IgD-negative memory B cell (primary cell): ENCODE measurements around the gene CRHR1. TPM values are rescaled to one million over a fixed set of nuclear protein-coding genes. Genes with fewer than 3 reads are reported as not detected.

ENCODE experiments used
- H3K27ac Mint-ChIP-seq, 3 donors: one replicate each; pipeline ENCODE4 v1.8.0; 2020 to 2022; ENCODE audit warnings: mild to moderate bottlenecking in 3 of 3, mixed read lengths in 3 of 3, moderate library complexity in 1 of 3
- H3K27me3 Mint-ChIP-seq: one replicate; pipeline ENCODE4 v1.8.0; 2021; ENCODE audit warnings: mixed read lengths
- H3K36me3 Mint-ChIP-seq: one replicate; pipeline ENCODE4 v1.8.0; 2020; ENCODE audit warnings: mild to moderate bottlenecking, mixed read lengths
- H3K4me1 Mint-ChIP-seq, 3 donors: one replicate each; pipeline ENCODE4 v1.8.0; 2020 to 2022; ENCODE audit warnings: mixed read lengths in 3 of 3, mild to moderate bottlenecking in 1 of 3
- H3K4me3 Mint-ChIP-seq, 4 donors: one replicate each; pipeline ENCODE4 v1.8.0; 2020 to 2022; ENCODE audit warnings: mild to moderate bottlenecking in 4 of 4, mixed read lengths in 4 of 4, moderate library complexity in 3 of 4
- H3K9me3 Mint-ChIP-seq, 3 donors: one replicate each; pipeline ENCODE4 v1.8.0; 2020 to 2021; ENCODE audit warnings: mixed read lengths in 3 of 3, mild to moderate bottlenecking in 1 of 3
- polyA plus RNA-seq: library from polyadenylated mRNA; unstranded; fragments of 300-500 nt; fragmentation: Illumina TruSeq; gene quantifications from one replicate; pipeline ENCODE4 v1.2.3, GENCODE V29; 2021

CRHR1 gene
- polyA plus RNA-seq, 1 donor from 2014 or later, result not detected

- Mint-ChIP-seq H3K27me3 (peaks cover 6% of the 10 kb centered on the region), H3K9me3 (no peaks in the 10 kb centered on the region), H3K4me3 (no peak overlapping the region), H3K4me1 (peaks cover 0 to 1% (median 0%) of the 10 kb centered on the region in 3 donors), H3K36me3 (peaks cover 2% of the 10 kb centered on the region), H3K27ac (no peak overlapping the region)
Measured at GRCh38 chr17:45818041-45818440, 33.9 kb downstream of the CRHR1 start.

DNA sequence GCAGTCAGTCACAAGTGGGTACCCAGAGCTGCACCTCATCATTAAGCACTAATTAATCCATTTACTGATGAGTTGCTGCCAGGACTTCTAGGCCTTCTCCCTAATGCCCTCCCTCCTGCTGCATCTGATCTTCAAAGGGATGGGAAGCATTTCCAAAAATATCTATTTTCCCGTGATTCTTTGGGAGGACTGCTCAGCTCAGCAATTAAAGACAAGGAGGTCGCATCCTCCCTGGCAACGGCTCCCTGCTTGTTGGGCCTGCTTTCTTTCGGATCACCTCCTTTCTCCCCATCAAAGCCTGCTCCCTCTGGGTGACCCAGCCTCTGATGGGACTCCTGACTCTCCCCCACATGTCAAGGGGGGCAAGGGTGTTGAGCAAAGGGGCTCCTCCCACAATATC, 34.6 kb downstream of the CRHR1 start:
- Mint-ChIP-seq H3K27me3 (peaks cover 2% of the 10 kb centered on the region), H3K4me3 (no peak overlapping the region), H3K4me1 (no peaks in the 10 kb centered on the region), H3K27ac (no peak overlapping the region), H3K36me3 (peaks cover 2% of the 10 kb centered on the region), H3K9me3 (no peaks in the 10 kb centered on the region)

GRCh38 chr17:45819632-45820031, 35.5 kb downstream of the CRHR1 start:
- no peaks in the 10 kb centered on the region for H3K9me3 Mint-ChIP-seq
- no peaks in the 10 kb centered on the region for H3K4me1 Mint-ChIP-seq
- H3K27ac Mint-ChIP-seq, result no peak overlapping the region
- H3K27me3 Mint-ChIP-seq, result peaks cover 2% of the 10 kb centered on the region
- H3K4me3 Mint-ChIP-seq, result no peak overlapping the region
- H3K36me3 Mint-ChIP-seq, result peaks cover 2% of the 10 kb centered on the region

GRCh38 chr17:45820052-45820780, 36.1 kb downstream of the CRHR1 start:
- peaks cover 2% of the 10 kb centered on the region for H3K27me3 Mint-ChIP-seq
- peaks cover 2% of the 10 kb centered on the region for H3K36me3 Mint-ChIP-seq
- H3K4me3 Mint-ChIP-seq, result no peak overlapping the region
- no peak overlapping the region for H3K27ac Mint-ChIP-seq
- H3K4me1 Mint-ChIP-seq, result no peaks in the 10 kb centered on the region
- H3K9me3 Mint-ChIP-seq, result no peaks in the 10 kb centered on the region

DNA sequence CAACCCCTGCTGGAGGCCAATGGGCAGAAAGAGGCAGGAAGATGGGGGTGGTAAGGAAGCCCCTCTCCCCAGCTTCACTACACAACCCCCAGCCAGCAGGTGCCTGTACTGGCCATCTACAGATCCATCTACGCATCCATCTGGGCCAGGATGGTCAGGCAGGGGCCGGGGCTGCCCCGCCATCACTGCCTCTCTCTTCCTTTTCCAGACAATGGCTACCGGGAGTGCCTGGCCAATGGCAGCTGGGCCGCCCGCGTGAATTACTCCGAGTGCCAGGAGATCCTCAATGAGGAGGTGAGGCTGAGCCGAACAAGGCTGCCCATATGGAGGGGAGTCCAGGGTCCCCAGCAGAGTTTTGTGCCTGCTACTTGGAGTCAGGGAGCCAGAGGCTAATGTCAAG, 37.0 kb downstream of the CRHR1 start:
- peaks cover 2% of the 10 kb centered on the region for H3K36me3 Mint-ChIP-seq
- no peaks in the 10 kb centered on the region for H3K4me1 Mint-ChIP-seq
- H3K27ac Mint-ChIP-seq, result no peak overlapping the region
- no peaks in the 10 kb centered on the region for H3K9me3 Mint-ChIP-seq
- no peak overlapping the region for H3K4me3 Mint-ChIP-seq
- no peaks in the 10 kb centered on the region for H3K27me3 Mint-ChIP-seq

DNA sequence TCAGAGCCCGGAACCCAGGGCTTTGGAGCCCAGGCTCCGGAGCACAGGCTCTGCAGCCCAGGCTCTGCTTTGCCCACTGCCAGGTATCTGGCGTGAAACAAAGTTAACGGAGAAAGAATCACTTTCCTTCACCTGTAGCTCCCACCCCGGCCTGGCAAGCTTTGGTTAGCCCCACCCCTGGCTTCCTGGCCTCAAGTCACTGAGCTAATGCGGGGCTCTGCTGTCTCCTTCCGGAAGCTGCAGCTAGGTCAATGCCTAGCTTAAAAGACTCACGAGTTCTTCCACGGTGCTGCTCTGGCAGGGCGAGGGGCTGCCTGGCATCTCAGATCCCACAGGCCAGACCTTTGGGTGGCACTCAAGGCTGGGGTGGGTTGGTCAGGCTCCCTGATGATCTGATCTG, 39.5 kb downstream of the CRHR1 start:
- H3K36me3 Mint-ChIP-seq, result no peaks in the 10 kb centered on the region
- no peaks in the 10 kb centered on the region for H3K4me1 Mint-ChIP-seq
- H3K27ac Mint-ChIP-seq, result no peak overlapping the region
- peaks cover 3% of the 10 kb centered on the region for H3K27me3 Mint-ChIP-seq
- H3K9me3 Mint-ChIP-seq, result no peaks in the 10 kb centered on the region
- no peak overlapping the region for H3K4me3 Mint-ChIP-seq

DNA sequence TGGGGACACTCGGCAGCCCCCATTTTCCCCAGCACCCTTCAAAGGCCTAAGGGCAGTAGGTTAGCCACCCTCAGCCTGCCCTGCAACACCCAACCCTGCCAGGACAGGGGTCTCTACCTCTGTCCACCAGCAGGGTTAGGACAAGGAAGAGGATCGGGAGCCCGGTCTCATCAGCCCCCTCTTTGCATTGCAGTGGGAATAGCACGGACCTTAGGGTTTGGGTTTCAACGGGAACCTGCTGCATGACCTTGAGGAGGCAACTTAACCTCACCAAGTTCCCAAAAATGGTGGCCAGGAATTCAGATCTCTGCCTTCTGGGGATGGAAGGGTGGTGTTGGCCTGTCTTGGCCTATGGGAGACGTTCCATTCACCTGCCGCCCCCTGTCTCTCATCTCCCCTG, 40.4 kb downstream of the CRHR1 start:
- peaks cover 3% of the 10 kb centered on the region for H3K27me3 Mint-ChIP-seq
- H3K36me3 Mint-ChIP-seq, result no peaks in the 10 kb centered on the region
- H3K9me3 Mint-ChIP-seq, result no peaks in the 10 kb centered on the region
- no peak overlapping the region for H3K27ac Mint-ChIP-seq
- no peaks in the 10 kb centered on the region for H3K4me1 Mint-ChIP-seq
- no peak overlapping the region for H3K4me3 Mint-ChIP-seq

DNA sequence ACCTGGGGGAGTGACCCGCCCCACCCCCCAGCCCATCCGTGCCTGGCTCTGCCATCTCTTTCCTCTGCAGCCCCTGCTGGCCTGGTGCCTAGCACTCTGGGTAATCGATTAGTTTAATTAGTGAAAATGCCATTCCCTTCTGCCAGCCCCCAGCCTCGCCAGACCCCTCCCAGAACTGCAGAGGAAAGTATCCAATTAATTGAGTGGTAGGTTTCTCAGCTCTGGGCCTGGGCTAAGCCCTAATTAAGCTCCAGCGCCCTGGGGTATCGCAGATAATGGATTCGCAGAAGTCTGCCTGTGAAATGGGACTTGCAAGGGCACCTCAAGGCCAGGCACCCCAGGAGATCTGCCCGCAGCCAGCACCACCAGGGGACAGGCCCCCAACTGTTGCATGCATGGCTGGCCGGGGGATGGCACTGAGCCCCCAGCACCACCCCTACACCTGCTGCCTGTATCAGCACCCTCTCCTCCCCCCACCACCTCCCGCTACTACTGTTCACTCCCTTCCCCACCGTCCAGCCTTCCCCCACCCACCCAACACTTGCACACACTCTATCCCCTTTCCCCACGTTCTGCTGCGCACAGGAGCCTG, 40.9 kb downstream of the CRHR1 start:
- H3K4me3 Mint-ChIP-seq, result no peak overlapping the region
- peaks cover 3% of the 10 kb centered on the region for H3K27me3 Mint-ChIP-seq
- H3K36me3 Mint-ChIP-seq, result no peaks in the 10 kb centered on the region
- no peaks in the 10 kb centered on the region for H3K4me1 Mint-ChIP-seq
- no peaks in the 10 kb centered on the region for H3K9me3 Mint-ChIP-seq
- no peak overlapping the region for H3K27ac Mint-ChIP-seq

- H3K4me3 Mint-ChIP-seq, result no peak overlapping the region
- H3K9me3 Mint-ChIP-seq, result no peaks in the 10 kb centered on the region
- no peaks in the 10 kb centered on the region for H3K36me3 Mint-ChIP-seq
- no peak overlapping the region for H3K27ac Mint-ChIP-seq
- H3K4me1 Mint-ChIP-seq, result no peaks in the 10 kb centered on the region
- H3K27me3 Mint-ChIP-seq, result peaks cover 3% of the 10 kb centered on the region
Measured at GRCh38 chr17:45825792-45826191, 41.7 kb downstream of the CRHR1 start.

DNA sequence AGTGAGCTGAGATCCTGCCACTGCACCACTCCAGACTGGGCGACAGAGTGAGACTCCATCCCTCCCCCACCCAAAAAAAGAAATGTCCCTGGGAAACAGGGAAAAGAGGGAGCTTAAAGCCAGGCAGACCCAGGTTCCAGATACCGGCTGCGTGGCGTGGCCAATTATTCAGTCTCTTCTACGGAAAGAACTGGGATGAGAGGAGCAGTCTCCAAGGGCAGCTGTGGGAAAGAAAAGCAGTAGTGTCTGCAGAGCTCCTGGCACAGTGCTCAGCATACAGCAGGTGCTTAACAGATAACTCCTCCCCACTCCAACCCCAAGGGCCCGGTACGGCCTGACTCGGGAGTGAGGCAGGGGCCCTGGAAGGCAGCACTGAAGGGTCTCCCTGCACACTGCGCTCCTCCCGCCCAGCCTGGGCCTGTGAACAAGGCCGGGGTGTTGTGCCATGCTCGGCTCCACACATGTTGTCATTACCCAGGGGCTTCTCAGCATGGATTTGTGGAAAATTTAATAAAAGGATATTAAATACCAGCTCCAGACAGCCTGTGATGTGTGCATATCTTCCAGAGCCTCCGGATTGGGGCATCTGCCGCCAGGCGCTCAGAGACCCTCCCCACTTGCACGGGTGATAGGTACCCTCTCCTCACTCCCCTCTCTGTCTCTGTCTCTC, 42.9 kb downstream of the CRHR1 start:
- Mint-ChIP-seq H3K4me1 (no peaks in the 10 kb centered on the region), H3K27me3 (peaks cover 7% of the 10 kb centered on the region), H3K27ac (no peak overlapping the region)

DNA sequence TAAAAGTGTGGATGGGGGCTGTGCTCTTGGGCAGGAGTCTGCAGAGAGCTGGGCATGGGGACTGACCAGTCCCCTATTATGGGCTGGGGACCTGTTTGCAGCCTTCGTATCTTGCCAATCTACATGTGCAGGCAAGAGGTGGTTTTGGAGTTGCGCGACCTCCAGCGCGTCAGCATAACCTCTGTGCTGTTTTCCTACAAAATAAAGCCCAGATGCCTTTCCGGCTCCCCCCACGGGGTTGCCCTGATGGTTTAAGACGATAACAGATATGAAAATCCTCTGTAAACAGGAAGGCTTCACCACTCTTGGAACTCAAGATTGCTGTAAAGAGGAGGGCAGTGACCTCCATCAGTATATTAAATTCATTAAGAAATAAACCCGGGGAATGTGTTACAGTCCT, 44.1 kb downstream of the CRHR1 start:
- no peak overlapping the region for H3K4me3 Mint-ChIP-seq
- no peaks in the 10 kb centered on the region for H3K4me1 Mint-ChIP-seq
- peaks cover 10% of the 10 kb centered on the region for H3K27me3 Mint-ChIP-seq
- H3K9me3 Mint-ChIP-seq, result no peaks in the 10 kb centered on the region
- no peaks in the 10 kb centered on the region for H3K36me3 Mint-ChIP-seq
- H3K27ac Mint-ChIP-seq, result no peak overlapping the region

More for the DNA sequence above, 42.9 kb downstream of the CRHR1 start:
- no peaks in the 10 kb centered on the region for H3K9me3 Mint-ChIP-seq
- no peak overlapping the region for H3K4me3 Mint-ChIP-seq
- no peaks in the 10 kb centered on the region for H3K36me3 Mint-ChIP-seq

DNA sequence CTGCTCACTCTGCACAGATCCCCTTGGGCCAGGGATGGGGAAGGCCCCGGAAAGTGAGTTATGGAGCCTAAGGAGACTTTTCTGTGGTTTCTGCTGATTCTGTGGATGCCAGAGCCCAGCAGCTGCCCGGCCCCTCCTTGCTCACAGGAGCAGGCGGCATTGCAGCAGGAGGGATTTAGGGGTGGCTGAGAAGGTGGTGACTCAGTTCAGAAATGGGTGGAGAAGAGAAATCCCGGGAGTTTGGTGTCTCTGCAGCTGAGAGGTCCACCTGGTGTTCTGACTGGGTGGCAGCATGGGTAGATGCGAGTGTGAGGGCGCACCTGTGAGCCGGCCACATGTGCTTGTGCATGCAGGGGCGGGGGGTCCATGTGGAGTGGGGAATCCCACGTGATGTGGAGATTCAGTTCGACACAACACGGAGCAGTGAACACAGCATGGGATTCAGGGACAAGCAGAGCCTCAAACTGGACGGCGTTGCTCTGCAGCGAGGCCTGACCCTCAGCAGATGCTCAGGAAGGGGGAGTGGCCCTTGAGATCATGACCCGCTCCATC, 44.5 kb downstream of the CRHR1 start:
- Mint-ChIP-seq H3K27me3 (peaks cover 10% of the 10 kb centered on the region), H3K27ac (no peak overlapping the region), H3K9me3 (no peaks in the 10 kb centered on the region), H3K4me1 (no peaks in the 10 kb centered on the region), H3K36me3 (no peaks in the 10 kb centered on the region), H3K4me3 (no peak overlapping the region)

GRCh38 chr17:45833920-45834319, 49.8 kb downstream of the CRHR1 start:
- Mint-ChIP-seq H3K27me3 (peaks cover 6% of the 10 kb centered on the region), H3K36me3 (no peaks in the 10 kb centered on the region), H3K9me3 (no peaks in the 10 kb centered on the region), H3K27ac (no peak overlapping the region), H3K4me3 (no peak overlapping the region), H3K4me1 (no peaks in the 10 kb centered on the region)

DNA sequence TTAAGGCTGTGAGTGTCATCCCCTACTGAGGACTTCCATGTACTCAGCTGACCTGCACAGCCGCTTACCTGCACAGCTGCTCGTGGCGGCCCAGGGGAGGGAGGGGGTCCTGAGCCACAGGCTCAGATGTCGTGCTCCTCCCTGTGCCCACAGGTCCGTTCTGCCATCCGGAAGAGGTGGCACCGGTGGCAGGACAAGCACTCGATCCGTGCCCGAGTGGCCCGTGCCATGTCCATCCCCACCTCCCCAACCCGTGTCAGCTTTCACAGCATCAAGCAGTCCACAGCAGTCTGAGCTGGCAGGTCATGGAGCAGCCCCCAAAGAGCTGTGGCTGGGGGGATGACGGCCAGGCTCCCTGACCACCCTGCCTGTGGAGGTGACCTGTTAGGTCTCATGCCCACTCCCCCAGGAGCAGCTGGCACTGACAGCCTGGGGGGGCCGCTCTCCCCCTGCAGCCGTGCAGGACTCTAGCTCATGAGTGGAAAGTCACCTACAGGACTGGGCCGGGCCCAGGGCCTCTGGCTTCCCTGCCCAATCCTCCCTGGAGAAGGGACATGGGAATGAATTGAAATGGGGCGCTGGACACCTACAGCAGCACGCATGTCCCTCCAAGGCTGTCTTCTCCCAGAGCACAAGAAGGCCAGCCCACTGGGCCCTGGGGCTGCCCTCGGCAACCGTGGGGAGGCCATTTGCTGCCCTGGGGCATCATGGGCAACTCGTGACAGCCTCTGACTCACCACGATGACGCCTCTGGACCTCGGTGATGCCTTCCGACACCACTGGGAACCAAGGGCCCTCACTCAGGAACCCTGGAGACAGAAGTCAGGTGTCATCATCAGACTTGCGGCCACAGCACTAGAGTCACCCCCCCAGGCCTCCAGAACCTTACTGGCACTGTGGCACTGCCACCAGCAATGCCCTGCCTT, 50.6 kb downstream of the CRHR1 start:
- Mint-ChIP-seq H3K4me1 (no peaks in the 10 kb centered on the region), H3K4me3 (no peak overlapping the region), H3K27me3 (peaks cover 9% of the 10 kb centered on the region), H3K9me3 (no peaks in the 10 kb centered on the region), H3K27ac (no peak overlapping the region), H3K36me3 (no peaks in the 10 kb centered on the region)

GRCh38 chr17:45835481-45835880, 51.4 kb downstream of the CRHR1 start:
- Mint-ChIP-seq H3K9me3 (no peaks in the 10 kb centered on the region), H3K36me3 (no peaks in the 10 kb centered on the region), H3K27ac (no peak overlapping the region), H3K4me3 (no peak overlapping the region), H3K4me1 (no peaks in the 10 kb centered on the region), H3K27me3 (peaks cover 9% of the 10 kb centered on the region)
